ENCODE results near the gene GULP1. TPM values are rescaled to one million over a fixed set of nuclear protein-coding genes. Genes with fewer than 3 reads are reported as not detected.

Gene GULP1
- total and polyA plus RNA-seq, 12 donors: 2.0 to 6.0 (median 4.7) TPM

Small RNA genes within 50 kb of the gene (microRNA-seq; reads per million reads assigned to microRNA genes)
- gene MIR561: 0 reads per million in 2 donors

Measured in heart right ventricle (tissue), 12 donors.